Left ventricle myocardium inferior (tissue), 1 donor: ENCODE data around the gene FKBP5. TPM values are rescaled to one million over a fixed set of nuclear protein-coding genes. Genes with fewer than 3 reads are reported as not detected.
"Not testable (repeated sequence)": the region's sequence is repeated elsewhere in the genome, so short reads cannot be mapped to it uniquely, and the experiment has no call there.

Experiments used
- DNase-seq: peaks from one replicate; pipeline ENCODE4 v3.0.0-alpha.2; 2020
- H3K27ac ChIP-seq: fragments of 200-600 bp; replicated peaks from 2 replicates; pipeline ENCODE4 v1.8.0; 2021
- H3K27me3 ChIP-seq: fragments of 200-600 bp; 2 replicates; pipeline ENCODE4 v1.8.0; 2021; ENCODE audit warnings: low read depth
- H3K36me3 ChIP-seq: fragments of 200-600 bp; 2 replicates; pipeline ENCODE4 v1.8.0; 2021
- H3K4me1 ChIP-seq: fragments of 200-600 bp; 2 replicates; pipeline ENCODE4 v1.8.0; 2021
- H3K4me3 ChIP-seq: fragments of 200-600 bp; 2 replicates; pipeline ENCODE4 v1.8.0; 2021; ENCODE audit warnings: mild to moderate bottlenecking, moderate library complexity
- H3K9me3 ChIP-seq: fragments of 200-600 bp; replicated peaks from 2 replicates; pipeline ENCODE4 v1.8.0; 2021
- CTCF ChIP-seq: fragments of 200-600 bp; IDR thresholded peaks from 2 replicates; pipeline ENCODE4 v1.8.0; 2021; ENCODE audit warnings: antibody characterized with exemption, mild to moderate bottlenecking, borderline replicate concordance
- intact Hi-C: fragments of 100-400 bp; cut with micrococcal nuclease; formaldehyde crosslinking; loops from one replicate; pipeline ENCODE4 v1.11.0; 2022
- long read RNA-seq: library from polyadenylated mRNA; unstranded; transcript quantifications from one replicate; pipeline ENCODE4 v2.0.0, GENCODE V29; 2021
- total RNA-seq: library from RNA; stranded (reverse); fragmentation: NEBNext Ultra II Directional; extraction: Animal tissue kit (Norgen Biotek cat#: 25700); gene quantifications from one replicate; pipeline ENCODE4 v1.2.1, GENCODE V29; 2021
- donor health status: DM: no; HTN: yes; CAD: no; lungs with severe emphysema.

FKBP5 gene
- total RNA-seq, result 101 TPM
- long read RNA-seq, transcript FKBP5-201 (11 exons, 3,772 nt), result major isoform, 237 of 291 reads
- long read RNA-seq, partial matches to known transcripts, result 9 of 291 reads
- long read RNA-seq, other reads (novel, unspliced or antisense), result 45 of 291 reads

GRCh38 chr6:35688605-35689322, at the start of gene FKBP5:
Gene FKBP5, minus strand, starts transcription at chr6:35688915. Its CDS starts 46,091 bp downstream, at chr6:35642824.
- Histone ChIP-seq H3K36me3 (peaks cover 11% of the 10 kb centered on the region), H3K27ac (peak within 1 kb of the TSS; percentile 99), H3K9me3 (no peaks in the 10 kb centered on the region), H3K27me3 (no peaks in the 10 kb centered on the region), H3K4me1 (peaks cover 68% of the 10 kb centered on the region), H3K4me3 (peak within 1 kb of the TSS; percentile 97)
- intact Hi-C loops, result loop anchor here (2.0 to 5.0 kb wide), 2 partner anchors 38 to 106 kb away; no protein-coding TSS in a partner anchor
- DNase-seq, result peak; percentile 98
- no peak for TF ChIP-seq CTCF

GRCh38 chr6:35737413-35738211, 48.9 kb upstream of the FKBP5 start:
- H3K9me3 ChIP-seq, result no peaks in the 10 kb centered on the region
- intact Hi-C loops, result loop anchor here (1.0 to 5.0 kb wide), 2 partner anchors 154 to 215 kb away; no protein-coding TSS in a partner anchor

GRCh38 chr6:35736982-35737412, 48.3 kb upstream of the FKBP5 start, which contains the start of gene ARMC12:
Gene ARMC12, plus strand, starts transcription at chr6:35737032. Its CDS starts 77 bp downstream, at chr6:35737109.
- Histone ChIP-seq H3K4me1 (peaks cover 54% of the 10 kb centered on the region), H3K9me3 (no peaks in the 10 kb centered on the region), H3K27me3 (no peaks in the 10 kb centered on the region), H3K4me3 (no peak within 1 kb of the TSS), H3K27ac (peak within 1 kb of the TSS; percentile 36), H3K36me3 (no peaks in the 10 kb centered on the region)
- no peak for DNase-seq
- intact Hi-C loops, result loop anchor here (1.0 to 5.0 kb wide), 2 partner anchors 154 to 215 kb away; no protein-coding TSS in a partner anchor
- TF ChIP-seq CTCF, result no peak

More at GRCh38 chr6:35737413-35738211, 48.9 kb upstream of the FKBP5 start:
- no peaks in the 10 kb centered on the region for H3K27me3 ChIP-seq
- H3K4me3 ChIP-seq, result no peak overlapping the region
- DNase-seq, result no peak
- H3K36me3 ChIP-seq, result no peaks in the 10 kb centered on the region
- peaks cover 50% of the 10 kb centered on the region for H3K4me1 ChIP-seq
- peak; percentile 93 for TF ChIP-seq CTCF
- peak overlapping the region; percentile 36 for H3K27ac ChIP-seq

- Histone ChIP-seq H3K4me1 (peaks cover 57% of the 10 kb centered on the region), H3K4me3 (no peak overlapping the region), H3K27me3 (no peaks in the 10 kb centered on the region), H3K36me3 (no peaks in the 10 kb centered on the region), H3K27ac (no peak overlapping the region), H3K9me3 (no peaks in the 10 kb centered on the region)
- intact Hi-C loops, result loop anchor here (5.0 kb wide), 1 partner anchor 214 kb away; no protein-coding TSS in a partner anchor
- TF ChIP-seq CTCF, result peak; percentile 95
- peak; percentile 78 for DNase-seq
Observed at GRCh38 chr6:35736253-35736894, 47.7 kb upstream of the FKBP5 start.

GRCh38 chr6:35735452-35735851, 46.7 kb upstream of the FKBP5 start:
- TF ChIP-seq CTCF, result no peak
- no peaks in the 10 kb centered on the region for H3K27me3 ChIP-seq
- H3K4me1 ChIP-seq, result peaks cover 63% of the 10 kb centered on the region
- H3K4me3 ChIP-seq, result no peak overlapping the region
- DNase-seq, result no peak
- no peak overlapping the region for H3K27ac ChIP-seq
- H3K36me3 ChIP-seq, result no peaks in the 10 kb centered on the region
- intact Hi-C loops, result loop anchor here (5.0 kb wide), 1 partner anchor 213 kb away; no protein-coding TSS in a partner anchor
- H3K9me3 ChIP-seq, result no peaks in the 10 kb centered on the region

GRCh38 chr6:35734319-35734718, 45.6 kb upstream of the FKBP5 start:
- DNase-seq, H3K9me3 ChIP-seq, H3K36me3 ChIP-seq, H3K4me3 ChIP-seq, intact Hi-C loops, H3K27me3 ChIP-seq: not testable (repeated sequence)
- Histone ChIP-seq H3K27ac (peak overlapping the region; percentile 100), H3K4me1 (peaks cover 68% of the 10 kb centered on the region)
